Spinal cord (tissue), 10 donors: Measurements from ENCODE around the gene ZDHHC9. TPM values are rescaled to one million over a fixed set of nuclear protein-coding genes. Genes with fewer than 3 reads are reported as not detected.

ENCODE experiments used
- DNase-seq, 6 donors: peaks; one replicate each; pipeline versions ENCODE4 v3.0.0 to v3.0.0-alpha.2; 2013 to 2015; ENCODE audit warnings: low spot score in 6 of 6, low read depth in 4 of 6
- H3K27ac ChIP-seq: one replicate; pipeline ENCODE4 v1.5.1; 2013; ENCODE audit warnings: low read depth, low read length, control low read depth
- H3K27me3 ChIP-seq: one replicate; pipeline ENCODE4 v1.6.1; 2013; ENCODE audit warnings: low read length; ENCODE audit not compliant: control insufficient read depth, insufficient read depth
- H3K36me3 ChIP-seq: one replicate; pipeline ENCODE4 v1.6.1; 2013; ENCODE audit warnings: low read length; ENCODE audit not compliant: control insufficient read depth, insufficient read depth
- H3K4me1 ChIP-seq: one replicate; pipeline ENCODE4 v1.6.1; 2013; ENCODE audit warnings: low read length; ENCODE audit not compliant: control insufficient read depth, insufficient read depth
- H3K4me3 ChIP-seq: one replicate; pipeline ENCODE4 v1.5.1; 2013; ENCODE audit warnings: low read depth, low read length, control low read depth
- H3K9me3 ChIP-seq: one replicate; pipeline ENCODE4 v1.6.1; 2013; ENCODE audit warnings: low read length; ENCODE audit not compliant: control insufficient read depth, insufficient read depth
- WGBS: methylation state at CpG from one replicate; pipeline ENCODE4 v1.1.5; 2013; ENCODE audit warnings: missing lambda C conversion rate; ENCODE audit not compliant: insufficient coverage; 5-methylcytosine and 5-hydroxymethylcytosine counted together
- polyA plus RNA-seq, 2 donors: library from polyadenylated mRNA; unstranded; fragments of 120-200 nt; gene quantifications; one replicate each; pipeline ENCODE4 v1.2.1, GENCODE V29; 2013; ENCODE audit not compliant: insufficient read length in 2 of 2
- total RNA-seq, 2 donors: library from RNA; depleted of rRNA in 1 of 2; stranded (reverse); fragments of 120-200 nt in 1 of 2; fragments of >200 nt in 1 of 2; gene quantifications; one replicate each; pipeline versions ENCODE4 v1.2.3 to v1.2.4, GENCODE V29; 2013 to 2014
- donor health status: healthy.

ZDHHC9 gene
- total and polyA plus RNA-seq, 4 donors, result 36.4 to 96.7 (median 79.3) TPM

DNA sequence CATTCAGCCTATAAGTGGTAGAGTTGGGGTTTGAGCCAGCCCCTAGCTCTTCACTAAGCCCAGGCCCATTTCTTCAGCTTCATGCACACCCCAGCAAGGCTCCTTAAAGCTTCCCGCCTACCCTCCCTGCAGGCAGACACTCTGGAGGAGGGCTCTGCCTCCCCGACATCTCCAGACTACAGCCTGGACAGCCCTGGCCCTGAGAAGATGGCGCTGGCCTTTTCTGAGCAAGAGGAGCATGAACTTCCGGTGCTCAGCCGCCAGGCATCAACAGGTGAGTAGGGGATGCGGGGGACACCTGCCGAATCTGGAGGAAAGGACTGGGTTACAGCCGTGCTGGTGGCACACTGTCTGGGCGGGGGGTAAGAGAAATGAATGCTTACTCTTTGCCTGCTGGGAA is 52.9 kb downstream of the ZDHHC9 start:
- WGBS, result 84% methylated on average over 7 of the region's 9 CpGs
- DNase-seq, result no peak
- H3K9me3 ChIP-seq, result no peaks in the 10 kb centered on the region
- no peak overlapping the region for H3K27ac ChIP-seq
- H3K4me1 ChIP-seq, result peaks cover 10% of the 10 kb centered on the region
- H3K4me3 ChIP-seq, result no peak overlapping the region
- peaks cover 6% of the 10 kb centered on the region for H3K36me3 ChIP-seq
- peaks cover 3% of the 10 kb centered on the region for H3K27me3 ChIP-seq

DNA sequence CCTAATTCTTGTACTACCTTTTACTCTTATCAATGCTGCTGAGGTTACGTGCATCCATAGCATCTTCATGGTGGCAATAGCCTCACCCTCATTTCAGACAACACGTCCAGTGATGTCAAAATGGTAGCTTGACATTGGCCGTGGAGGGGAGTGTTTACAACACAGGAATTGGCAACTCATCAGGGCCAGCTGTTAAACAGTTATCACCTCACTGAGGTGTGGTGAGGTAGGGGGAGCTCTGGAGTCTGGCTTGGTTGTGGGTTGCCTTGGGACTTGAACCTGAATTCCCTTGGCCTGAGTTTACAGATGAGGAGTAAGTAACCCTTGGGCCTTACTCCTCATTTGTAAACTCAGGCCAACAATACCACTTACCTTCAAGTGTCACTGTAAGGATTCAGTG is 53.5 kb downstream of the ZDHHC9 start:
- Histone ChIP-seq H3K36me3 (peaks cover 6% of the 10 kb centered on the region), H3K4me1 (peaks cover 16% of the 10 kb centered on the region), H3K27me3 (peaks cover 3% of the 10 kb centered on the region), H3K9me3 (no peaks in the 10 kb centered on the region), H3K27ac (no peak overlapping the region), H3K4me3 (no peak overlapping the region)
- no peak for DNase-seq
- WGBS, result 80% methylated on average over 1 of the region's 3 CpGs

DNA sequence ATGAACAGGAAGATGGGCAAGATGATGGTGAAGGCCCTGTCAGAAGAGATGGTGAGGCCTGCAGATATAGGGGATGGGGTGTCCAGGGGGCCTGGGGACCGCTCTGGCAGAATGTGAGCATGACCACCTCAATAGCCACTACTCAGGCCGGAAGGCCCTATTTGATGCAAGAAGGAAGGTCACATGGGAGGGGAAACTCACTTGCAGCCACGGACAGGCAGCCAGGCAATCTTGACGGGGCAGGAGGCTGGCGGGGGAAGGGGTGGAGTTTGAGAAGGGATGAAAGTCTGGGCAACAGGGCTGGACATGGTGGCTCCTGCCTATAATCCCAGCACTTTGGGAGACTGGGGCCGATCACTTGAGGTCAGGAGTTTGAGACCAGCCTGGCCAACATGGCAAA is 55.2 kb downstream of the ZDHHC9 start:
- 87% methylated on average over 6 of the region's 6 CpGs for WGBS
- Histone ChIP-seq H3K27me3 (no peaks in the 10 kb centered on the region), H3K27ac (no peak overlapping the region), H3K9me3 (no peaks in the 10 kb centered on the region), H3K4me3 (no peak overlapping the region), H3K4me1 (peaks cover 16% of the 10 kb centered on the region), H3K36me3 (peaks cover 1% of the 10 kb centered on the region)
- no peak for DNase-seq

DNA sequence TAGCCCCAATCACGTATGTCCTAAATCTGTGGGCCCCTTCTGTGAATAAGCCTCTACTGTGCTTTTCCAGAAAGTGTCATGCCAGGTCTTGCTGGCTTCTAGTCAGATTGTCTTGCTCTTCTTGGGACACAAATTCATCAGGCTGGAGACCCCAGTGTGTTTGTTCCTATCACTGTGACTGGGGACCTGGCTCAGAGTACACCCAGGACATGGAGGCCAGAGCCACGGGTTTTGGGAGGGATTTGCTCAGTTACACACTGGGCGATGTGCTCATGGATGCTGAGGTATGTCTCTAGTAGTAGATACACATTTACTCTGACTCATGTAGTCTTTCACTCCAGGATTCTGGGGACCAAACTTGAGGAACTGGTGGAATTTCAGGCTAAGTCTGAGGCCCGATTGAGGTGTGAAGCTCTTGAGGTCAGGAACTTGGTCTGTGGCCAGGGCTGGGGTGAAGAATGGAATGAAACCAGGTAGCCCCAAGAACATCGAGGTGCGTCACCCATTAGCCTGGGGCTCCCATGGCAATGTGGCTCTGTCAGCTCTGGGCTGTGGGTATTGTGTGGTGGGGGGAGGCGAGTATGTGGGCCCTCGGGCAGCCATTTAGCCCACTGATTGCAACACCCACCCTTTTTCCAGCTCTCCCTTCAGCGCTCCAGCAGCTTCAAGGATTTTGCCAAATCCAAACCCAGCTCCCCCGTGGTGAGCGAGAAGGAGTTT is 56.2 kb downstream of the ZDHHC9 start:
- H3K4me3 ChIP-seq, result no peak overlapping the region
- no peaks in the 10 kb centered on the region for H3K27me3 ChIP-seq
- H3K36me3 ChIP-seq, result no peaks in the 10 kb centered on the region
- no peak overlapping the region for H3K27ac ChIP-seq
- no peak for DNase-seq
- 87% methylated on average over 4 of the region's 11 CpGs for WGBS
- H3K9me3 ChIP-seq, result no peaks in the 10 kb centered on the region
- H3K4me1 ChIP-seq, result peaks cover 13% of the 10 kb centered on the region

DNA sequence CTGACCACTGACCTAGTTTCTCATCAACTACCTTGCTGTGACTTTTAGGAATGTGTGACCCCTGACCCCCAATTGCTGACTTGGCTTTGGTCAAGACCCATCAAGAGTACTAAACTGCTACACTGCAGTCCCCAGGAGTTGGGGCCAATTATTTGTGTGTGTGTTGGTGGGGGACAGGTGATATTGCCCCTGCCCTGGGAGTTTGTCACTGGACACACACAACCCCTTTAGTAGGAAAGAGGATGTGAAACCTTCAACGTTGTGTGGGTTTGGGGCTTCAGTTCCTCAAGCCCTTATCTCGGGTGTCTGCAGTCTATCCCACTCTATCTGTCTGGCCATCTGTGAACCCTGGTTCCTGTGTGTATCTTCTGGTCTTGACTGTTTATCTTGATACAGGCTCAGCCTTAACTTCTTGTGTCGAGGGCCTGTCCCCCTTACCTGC is 57.5 kb downstream of the ZDHHC9 start:
- Histone ChIP-seq H3K36me3 (no peaks in the 10 kb centered on the region), H3K4me3 (no peak overlapping the region), H3K9me3 (no peaks in the 10 kb centered on the region), H3K27ac (no peak overlapping the region), H3K27me3 (no peaks in the 10 kb centered on the region), H3K4me1 (peaks cover 15% of the 10 kb centered on the region)
- no peak for DNase-seq
- 73% methylated on average over 3 of the region's 3 CpGs for WGBS

DNA sequence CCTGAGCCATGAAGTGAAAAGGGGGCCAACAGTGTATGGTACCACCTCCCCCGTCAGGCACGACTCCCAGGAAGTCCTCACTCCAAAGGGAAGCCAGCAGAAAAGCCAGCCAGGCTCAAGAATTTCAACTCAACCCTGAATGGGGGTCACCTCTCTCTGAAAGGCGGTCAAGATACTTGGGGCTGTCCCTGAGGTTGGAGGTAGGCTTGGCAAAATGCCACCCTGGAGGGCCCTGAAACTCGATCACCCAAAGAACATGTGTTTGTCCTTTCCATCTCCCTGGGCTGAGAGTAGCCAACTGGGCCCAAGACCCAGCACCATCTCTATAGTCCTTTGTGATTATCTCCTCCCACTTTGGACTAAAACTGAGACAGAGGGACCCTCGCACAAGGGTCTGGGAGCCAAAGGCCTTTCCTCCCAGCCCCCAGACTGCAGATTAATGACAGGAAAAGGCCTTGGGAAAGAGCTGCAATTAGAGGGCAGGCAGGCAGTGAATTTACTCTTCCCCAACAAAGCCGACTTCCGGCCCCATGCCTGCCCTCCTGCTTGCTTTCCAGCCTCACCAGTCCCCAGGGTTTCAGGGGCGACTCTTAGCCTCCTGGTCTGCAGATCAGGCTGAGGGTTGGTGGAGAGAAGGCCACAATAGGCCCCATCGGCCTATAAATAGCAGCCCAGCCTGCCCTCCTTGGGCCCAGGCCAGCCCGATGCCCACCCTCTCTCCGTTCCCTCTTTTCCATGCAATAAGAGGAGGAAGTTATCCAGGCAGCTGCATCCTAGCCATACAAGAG is 58.3 kb downstream of the ZDHHC9 start:
- H3K9me3 ChIP-seq, result no peaks in the 10 kb centered on the region
- H3K4me1 ChIP-seq, result peaks cover 21% of the 10 kb centered on the region
- no peak overlapping the region for H3K27ac ChIP-seq
- DNase-seq, result no peak
- no peaks in the 10 kb centered on the region for H3K36me3 ChIP-seq
- no peaks in the 10 kb centered on the region for H3K27me3 ChIP-seq
- H3K4me3 ChIP-seq, result no peak overlapping the region
- WGBS, result 57% methylated on average over 1 of the region's 11 CpGs

DNA sequence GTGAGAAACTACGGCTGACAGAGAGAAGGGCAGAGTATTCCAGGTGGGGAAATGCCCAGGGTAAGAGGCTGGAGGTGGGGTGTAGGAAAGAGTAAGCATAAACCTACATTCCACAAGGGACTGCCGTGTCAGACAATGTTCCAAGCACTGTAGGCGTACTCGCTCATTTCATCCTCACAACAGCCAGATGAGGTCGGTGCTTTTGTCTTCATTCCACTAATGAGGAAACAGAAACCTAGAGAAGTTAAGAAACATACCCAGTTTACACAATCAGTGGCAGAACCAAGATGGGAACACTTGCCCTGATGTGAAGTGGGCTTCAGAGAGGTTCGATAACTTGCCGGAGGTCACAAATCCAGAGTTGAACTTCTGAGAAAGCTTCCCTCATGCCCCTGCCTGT is 59.3 kb downstream of the ZDHHC9 start:
- no peaks in the 10 kb centered on the region for H3K9me3 ChIP-seq
- 63% methylated on average over 3 of the region's 7 CpGs for whole genome bisulfite sequencing
- DNase-seq, result no peak
- no peaks in the 10 kb centered on the region for H3K27me3 ChIP-seq
- H3K4me3 ChIP-seq, result no peak overlapping the region
- no peaks in the 10 kb centered on the region for H3K36me3 ChIP-seq
- no peak overlapping the region for H3K27ac ChIP-seq
- H3K4me1 ChIP-seq, result peaks cover 21% of the 10 kb centered on the region

DNA sequence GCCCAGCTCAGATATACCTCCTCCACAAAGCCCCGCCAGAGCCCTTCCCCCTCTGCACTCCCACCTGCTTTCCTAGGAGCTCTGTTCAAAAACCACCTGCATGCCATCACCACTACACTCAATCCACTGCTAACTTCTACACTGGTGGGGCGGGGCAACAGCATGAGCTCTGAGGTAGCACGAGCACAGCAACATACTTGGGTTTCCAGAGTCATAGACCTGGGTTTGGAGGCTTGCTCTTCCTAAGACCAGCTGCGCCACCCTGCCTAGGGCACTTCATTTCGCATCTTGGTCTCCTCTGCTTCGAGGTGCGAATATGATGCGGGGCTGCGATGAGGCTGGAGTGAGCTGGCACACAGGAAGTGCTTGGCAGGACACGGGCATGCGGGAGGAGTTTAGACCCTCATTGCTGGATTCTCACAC is 60.4 kb downstream of the ZDHHC9 start:
- Histone ChIP-seq H3K27ac (no peak overlapping the region), H3K4me3 (no peak overlapping the region), H3K27me3 (no peaks in the 10 kb centered on the region), H3K36me3 (no peaks in the 10 kb centered on the region), H3K9me3 (no peaks in the 10 kb centered on the region), H3K4me1 (peaks cover 21% of the 10 kb centered on the region)
- WGBS, result 81% methylated on average over 11 of the region's 11 CpGs
- DNase-seq, result no peak

DNA sequence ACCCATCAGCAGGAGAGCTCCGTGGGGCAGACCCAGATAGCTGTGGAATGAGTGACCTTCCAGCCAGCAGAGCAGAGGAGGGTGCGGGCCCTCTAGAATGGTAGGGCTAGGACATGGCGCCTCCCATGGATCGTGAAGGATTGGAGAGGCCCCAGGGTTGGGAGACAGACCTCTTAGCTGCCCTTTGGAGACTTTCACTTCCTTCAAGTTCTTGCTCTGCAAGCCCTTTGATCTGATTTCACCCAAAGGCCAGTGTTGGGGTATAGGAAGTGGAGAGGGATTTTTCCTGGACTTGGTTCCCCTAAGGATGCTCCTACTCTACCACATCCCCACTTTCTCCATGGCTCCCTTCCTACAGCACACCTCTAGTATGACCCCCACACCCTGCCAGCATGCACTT is 61.0 kb downstream of the ZDHHC9 start:
- H3K27ac ChIP-seq, result no peak overlapping the region

More for the DNA sequence above, 61.0 kb downstream of the ZDHHC9 start:
- DNase-seq, result no peak
- WGBS, result 70% methylated on average over 3 of the region's 4 CpGs
- H3K4me3 ChIP-seq, result no peak overlapping the region
- H3K36me3 ChIP-seq, result no peaks in the 10 kb centered on the region
- no peaks in the 10 kb centered on the region for H3K27me3 ChIP-seq
- H3K9me3 ChIP-seq, result no peaks in the 10 kb centered on the region
- H3K4me1 ChIP-seq, result peaks cover 21% of the 10 kb centered on the region
